Common myeloid progenitor, CD34-positive (primary cell): ENCODE results near the gene RTN3.

ENCODE experiments used
- CTCF ChIA-PET: fragments of 350-600 bp; sonication (Branson Sonifier 250); formaldehyde crosslinking; loops from one replicate; lab custom pipeline; 2021; ENCODE audit warnings: antibody characterized with exemption; lab: Charles Lee
- POLR2A ChIA-PET: fragments of 350-600 bp; sonication (Branson Sonifier 250); formaldehyde crosslinking; loops from one replicate; lab custom pipeline; 2021; ENCODE audit warnings: antibody characterized with exemption; lab: Charles Lee
- DNase-seq, 3 donors: peaks; one replicate each; pipeline versions ENCODE4 v3.0.0 to v3.0.0-alpha.2; 2013
- H3K27ac ChIP-seq, 2 experiments: 1 replicate in 1 of 2; 2 replicates in 1 of 2; pipeline ENCODE4 v1.7.0; 2013; ENCODE audit warnings: inconsistent platforms in 2 of 2, low read length in 2 of 2, mild to moderate bottlenecking in 2 of 2, low read depth in 1 of 2, moderate library complexity in 1 of 2; ENCODE audit not compliant: severe bottlenecking in 2 of 2, insufficient read depth in 1 of 2, poor library complexity in 1 of 2
- H3K27me3 ChIP-seq, 5 experiments: replicated peaks in 2 of 5; 1 replicate in 3 of 5; 2 replicates in 2 of 5; pipeline versions ENCODE4 v1.6.1 to v1.7.0; 2013; ENCODE audit warnings: low read length in 4 of 5, mild to moderate bottlenecking in 2 of 5, moderate library complexity in 2 of 5, inconsistent platforms in 1 of 5; ENCODE audit not compliant: insufficient read depth in 5 of 5, control insufficient read depth in 4 of 5
- H3K36me3 ChIP-seq, 4 experiments: 1 replicate in 2 of 4; 2 replicates in 2 of 4; pipeline versions ENCODE4 v1.6.1 to v1.7.0; 2013; ENCODE audit warnings: low read length in 3 of 4, control low read depth in 1 of 4, mild to moderate bottlenecking in 1 of 4; ENCODE audit not compliant: control insufficient read depth in 4 of 4, insufficient read depth in 4 of 4
- H3K4me1 ChIP-seq, 4 experiments: 1 replicate in 3 of 4; 2 replicates in 1 of 4; pipeline versions ENCODE4 v1.6.1 to v1.7.1; 2013; ENCODE audit warnings: low read length in 3 of 4, mild to moderate bottlenecking in 3 of 4, control low read depth in 1 of 4, inconsistent platforms in 1 of 4, moderate library complexity in 1 of 4; ENCODE audit not compliant: control insufficient read depth in 4 of 4, insufficient read depth in 4 of 4; ENCODE audit errors: control extremely low read depth in 1 of 4
- H3K4me3 ChIP-seq, 7 experiments: 1 replicate in 4 of 7; 2 replicates in 3 of 7; pipeline versions ENCODE4 v1.5.1 to v1.7.0; 2013; ENCODE audit warnings: mild to moderate bottlenecking in 7 of 7, low read length in 6 of 7, moderate library complexity in 6 of 7, inconsistent platforms in 2 of 7, low read depth in 2 of 7, control low read depth in 1 of 7; ENCODE audit not compliant: insufficient read depth in 4 of 7, control insufficient read depth in 1 of 7; ENCODE audit errors: extremely low read depth in 1 of 7
- H3K9me3 ChIP-seq, 5 experiments: 1 replicate in 4 of 5; 2 replicates in 1 of 5; pipeline versions ENCODE4 v1.6.1 to v1.7.1; 2013; ENCODE audit warnings: low read length in 4 of 5, mild to moderate bottlenecking in 2 of 5, inconsistent platforms in 1 of 5, low read depth in 1 of 5, moderate library complexity in 1 of 5; ENCODE audit not compliant: control insufficient read depth in 4 of 5, insufficient read depth in 2 of 5; ENCODE audit errors: control extremely low read depth in 1 of 5
- WGBS: methylation state at CpG from one replicate; pipeline ENCODE4 v1.1.5; 2013; ENCODE audit not compliant: insufficient coverage; 5-methylcytosine and 5-hydroxymethylcytosine counted together

RTN3 gene

DNA sequence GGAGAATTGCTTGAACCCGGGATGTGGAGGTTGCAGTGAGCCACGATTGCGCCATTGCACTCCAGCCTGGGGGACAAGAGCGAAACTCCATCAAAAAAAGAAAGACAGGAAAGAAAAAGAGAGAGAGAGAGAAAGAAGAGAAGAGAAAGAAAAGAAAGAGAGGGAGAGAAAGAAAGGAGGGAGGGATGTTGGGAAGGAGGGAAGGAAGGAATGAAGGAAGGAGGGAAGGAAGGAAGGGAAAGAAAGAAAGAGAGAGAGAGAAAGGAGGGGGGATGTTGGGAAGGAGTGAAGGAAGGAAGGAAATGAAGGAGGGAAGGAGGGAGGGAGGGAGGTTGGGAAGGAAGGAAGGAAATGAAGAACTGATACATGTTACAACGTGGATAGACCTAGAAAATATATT lies 119.6 kb downstream of the RTN3 start:
- Histone ChIP-seq H3K36me3 (no peaks in the 10 kb centered on the region), H3K27me3 (no peaks in the 10 kb centered on the region), H3K4me1 (no peaks in the 10 kb centered on the region), H3K27ac (no peak overlapping the region), H3K4me3 (no peak overlapping the region), H3K9me3 (peaks cover 0 to 3% (median 0%) of the 10 kb centered on the region in 5 experiments)
- ChIA-PET POLR2A (no interaction called here), CTCF (interaction anchor here (1.6 kb wide), 1 partner anchor 12 kb away, joined by 3 read pairs; no protein-coding TSS in a partner anchor)
- 94% methylated on average over 3 of the region's 5 CpGs for WGBS
- DNase-seq = no peak

DNA sequence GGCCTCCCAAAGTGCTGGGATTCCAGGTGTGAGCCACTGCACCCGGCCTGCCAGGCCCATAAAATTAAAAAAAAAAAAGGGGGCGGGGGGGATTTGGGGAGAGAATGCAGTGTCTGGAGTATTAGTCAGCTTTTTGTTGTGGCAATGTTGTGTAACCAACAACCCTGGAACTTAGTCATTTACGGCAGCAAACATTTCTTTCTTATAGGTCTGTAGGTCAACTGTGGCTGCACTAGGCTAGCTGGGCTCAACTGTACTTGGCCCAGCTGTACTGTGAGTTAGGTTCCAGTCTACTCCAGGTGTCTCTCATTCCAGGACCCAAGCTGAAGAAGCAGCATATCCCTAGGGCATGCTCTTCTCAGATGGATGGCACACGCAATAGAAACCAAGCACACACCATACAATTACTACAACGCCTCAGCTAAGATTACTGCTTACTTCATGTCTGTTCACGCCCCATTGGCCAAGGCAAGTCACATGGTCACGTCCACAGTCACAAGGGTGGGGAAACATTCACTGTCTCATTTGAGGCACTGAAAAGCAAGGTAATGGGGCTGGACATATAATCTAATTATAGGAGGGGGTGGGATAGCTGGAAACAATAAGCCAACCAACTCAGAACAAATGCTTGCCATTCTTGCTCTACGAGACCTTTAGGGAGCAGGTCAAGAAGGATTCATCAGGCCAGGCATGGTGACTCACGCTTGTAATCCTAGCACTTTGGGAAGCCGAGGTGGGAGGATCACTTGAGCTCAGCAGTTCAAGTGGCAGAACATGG lies 121.5 kb downstream of the RTN3 start:
- over 99% methylated on average over 7 of the region's 10 CpGs for WGBS
- no peak overlapping the region for H3K27ac ChIP-seq
- no peaks in the 10 kb centered on the region for H3K27me3 ChIP-seq
- ChIA-PET CTCF (interaction anchor here (1.2 to 1.6 kb wide), 2 partner anchors 11 to 14 kb away, joined by 3 read pairs; no protein-coding TSS in a partner anchor), POLR2A (no interaction called here)
- DNase-seq = no peak
- H3K36me3 ChIP-seq = no peaks in the 10 kb centered on the region
- H3K9me3 ChIP-seq = no peaks in the 10 kb centered on the region
- no peak overlapping the region for H3K4me3 ChIP-seq
- H3K4me1 ChIP-seq = no peaks in the 10 kb centered on the region

- no peaks in the 10 kb centered on the region for H3K27me3 ChIP-seq
- no peaks in the 10 kb centered on the region for H3K9me3 ChIP-seq
- CTCF ChIA-PET = no interaction called here
- H3K4me3 ChIP-seq = no peak overlapping the region
- 100% methylated on average over 5 of the region's 6 CpGs for WGBS
- POLR2A ChIA-PET = no interaction called here
- no peak overlapping the region for H3K27ac ChIP-seq
- no peaks in the 10 kb centered on the region for H3K4me1 ChIP-seq
- no peaks in the 10 kb centered on the region for H3K36me3 ChIP-seq
- DNase-seq = no peak
Observed at GRCh38 chr11:63804259-63804658, 123.0 kb downstream of the RTN3 start.

- POLR2A ChIA-PET = interaction anchor here (0.6 kb wide), 1 partner anchor 11 kb away, joined by 6 read pairs; no protein-coding TSS in a partner anchor
- WGBS = 100% methylated on average over 9 of the region's 9 CpGs
- no peak overlapping the region for H3K4me3 ChIP-seq
- CTCF ChIA-PET = interaction anchor here (1.3 kb wide), 1 partner anchor 32 kb away, joined by 4 read pairs; no protein-coding TSS in a partner anchor
- H3K36me3 ChIP-seq = no peaks in the 10 kb centered on the region
- H3K4me1 ChIP-seq = no peaks in the 10 kb centered on the region
- no peak for DNase-seq
- no peaks in the 10 kb centered on the region for H3K27me3 ChIP-seq
- H3K9me3 ChIP-seq = no peaks in the 10 kb centered on the region
- H3K27ac ChIP-seq = no peak overlapping the region
Observed at GRCh38 chr11:63805844-63806415, 124.6 kb downstream of the RTN3 start.
